Hepatocyte (in vitro differentiated cells): ENCODE results near the gene KIAA1671. TPM values are rescaled to one million over a fixed set of nuclear protein-coding genes. Genes with fewer than 3 reads are reported as not detected.

Source experiments
- DNase-seq: peaks from one replicate; pipeline ENCODE4 v3.0.0-alpha.2; 2016; ENCODE audit warnings: low spot score
- H2AFZ ChIP-seq: fragments of 200-600 bp; sonication (generic); 2 replicates; pipeline ENCODE4 v1.6.0; 2016; ENCODE audit warnings: antibody characterized with exemption, mild to moderate bottlenecking
- H3K27ac ChIP-seq: fragments of 200-600 bp; sonication (generic); 2 replicates; pipeline ENCODE4 v1.5.1; 2016; ENCODE audit warnings: mild to moderate bottlenecking
- H3K27me3 ChIP-seq: fragments of 200-600 bp; sonication (generic); 2 replicates; pipeline ENCODE4 v1.6.1; 2016
- H3K36me3 ChIP-seq: fragments of 200-600 bp; sonication (generic); replicated peaks from 2 replicates; pipeline ENCODE4 v1.5.1; 2016; ENCODE audit warnings: low read depth; ENCODE audit not compliant: insufficient read depth
- H3K4me1 ChIP-seq: fragments of 200-600 bp; sonication (generic); 2 replicates; pipeline ENCODE4 v1.5.1; 2016; ENCODE audit warnings: mild to moderate bottlenecking, moderate library complexity; ENCODE audit not compliant: insufficient read depth
- H3K4me2 ChIP-seq: fragments of 200-600 bp; sonication (generic); 2 replicates; pipeline ENCODE4 v1.6.0; 2016
- H3K4me3 ChIP-seq: fragments of 200-600 bp; sonication (generic); 2 replicates; pipeline ENCODE4 v1.5.1; 2016; ENCODE audit warnings: mild to moderate bottlenecking
- H3K79me2 ChIP-seq: fragments of 200-600 bp; sonication (generic); 2 replicates; pipeline ENCODE4 v1.6.0; 2017; ENCODE audit warnings: mild to moderate bottlenecking
- H3K9me2 ChIP-seq: fragments of 200-600 bp; sonication (generic); replicated peaks from 2 replicates; pipeline ENCODE4 v1.6.0; 2017; ENCODE audit warnings: mild to moderate bottlenecking; ENCODE audit not compliant: insufficient read depth
- H3K9me3 ChIP-seq: fragments of 200-600 bp; sonication (generic); 2 replicates; pipeline ENCODE4 v1.5.1; 2016; ENCODE audit warnings: low read depth, mild to moderate bottlenecking
- H4K20me1 ChIP-seq: fragments of 200-600 bp; sonication (generic); 2 replicates; pipeline ENCODE4 v1.6.0; 2016; ENCODE audit warnings: mild to moderate bottlenecking; ENCODE audit not compliant: insufficient read depth, poor library complexity, severe bottlenecking
- CTCF ChIP-seq: fragments of 200-600 bp; sonication (generic); IDR thresholded peaks from 2 replicates; pipeline ENCODE4 v1.5.1; 2016; ENCODE audit warnings: antibody characterized with exemption, mild to moderate bottlenecking; ENCODE audit not compliant: poor library complexity
- EZH2 ChIP-seq: fragments of 200-600 bp; sonication (generic); IDR thresholded peaks from 2 replicates; pipeline ENCODE4 v1.6.1; 2016; ENCODE audit warnings: antibody characterized with exemption, mild to moderate bottlenecking, borderline replicate concordance
- EZH2phosphoT487 ChIP-seq: fragments of 200-600 bp; sonication (generic); IDR thresholded peaks from one replicate; pipeline ENCODE4 v1.6.1; 2018; ENCODE audit warnings: antibody characterized with exemption, mild to moderate bottlenecking, low read depth, moderate library complexity; ENCODE audit not compliant: unreplicated experiment, severe bottlenecking
- WGBS: methylation state at CpG from one replicate; pipeline ENCODE4 v1.1.6; 2016; ENCODE audit warnings: low lambda C conversion rate; ENCODE audit errors: missing lambda C conversion rate; 5-methylcytosine and 5-hydroxymethylcytosine counted together
- polyA plus RNA-seq: library from polyadenylated mRNA; unstranded; fragments of >200 nt; fragmentation: Nextera tagmentation; extraction: Ambion mirVana; gene quantifications from 2 replicates; pipeline ENCODE4 v1.2.1, GENCODE V29; 2016
- total RNA-seq: library from RNA; depleted of rRNA; stranded (reverse); fragments of >200 nt; gene quantifications from 2 replicates; pipeline ENCODE4 v1.2.3, GENCODE V29; 2014

The KIAA1671 gene
- total and polyA plus RNA-seq, 2 experiments from 2014 or later = 8.1 to 26.5 TPM

- no peaks in the 10 kb centered on the region for H3K36me3 ChIP-seq
- peaks cover 9% of the 10 kb centered on the region for H3K4me1 ChIP-seq
- no peaks in the 10 kb centered on the region for H3K9me3 ChIP-seq
- H2AFZ ChIP-seq = no peak overlapping the region
- H3K79me2 ChIP-seq = peaks cover 21% of the 10 kb centered on the region
- H3K9me2 ChIP-seq = no peaks in the 10 kb centered on the region
- no peaks in the 10 kb centered on the region for H3K27me3 ChIP-seq
- WGBS = 78% methylated on average over 4 of the region's 4 CpGs
- no peak for DNase-seq
- H3K4me2 ChIP-seq = no peak overlapping the region
- H4K20me1 ChIP-seq = peaks cover 2% of the 10 kb centered on the region
- TF ChIP-seq CTCF (no peak), EZH2 (no peak), EZH2phosphoT487 (no peak)
- no peak overlapping the region for H3K27ac ChIP-seq
- no peak overlapping the region for H3K4me3 ChIP-seq
These were observed 204.2 kb downstream of the KIAA1671 start for GRCh38 chr22:25156736-25157135.

- Histone ChIP-seq H3K36me3 (no peaks in the 10 kb centered on the region), H3K27ac (no peak overlapping the region), H3K9me2 (no peaks in the 10 kb centered on the region), H3K79me2 (peaks cover 17% of the 10 kb centered on the region), H3K9me3 (no peaks in the 10 kb centered on the region), H3K4me3 (no peak overlapping the region), H3K27me3 (no peaks in the 10 kb centered on the region), H2AFZ (no peak overlapping the region), H3K4me2 (no peak overlapping the region), H3K4me1 (peaks cover 8% of the 10 kb centered on the region), H4K20me1 (peaks cover 8% of the 10 kb centered on the region)
- WGBS = 70% methylated on average over 9 of the region's 10 CpGs
- no peak for DNase-seq
- TF ChIP-seq CTCF (no peak), EZH2phosphoT487 (no peak), EZH2 (no peak)
These were observed 206.5 kb downstream of the KIAA1671 start for GRCh38 chr22:25159028-25159427.

GRCh38 chr22:25160120-25160996 lies 207.8 kb downstream of the KIAA1671 start:
- no peaks in the 10 kb centered on the region for H3K9me2 ChIP-seq
- H3K4me3 ChIP-seq = no peak overlapping the region
- WGBS = 95% methylated on average over 11 of the region's 11 CpGs
- no peak overlapping the region for H2AFZ ChIP-seq
- H3K27ac ChIP-seq = no peak overlapping the region
- H3K36me3 ChIP-seq = no peaks in the 10 kb centered on the region
- no peak overlapping the region for H3K4me2 ChIP-seq
- H3K27me3 ChIP-seq = no peaks in the 10 kb centered on the region
- H4K20me1 ChIP-seq = peaks cover 8% of the 10 kb centered on the region
- no peak for TF ChIP-seq CTCF
- TF ChIP-seq EZH2 = no peak
- TF ChIP-seq EZH2phosphoT487 = no peak
- H3K79me2 ChIP-seq = peaks cover 9% of the 10 kb centered on the region
- DNase-seq = no peak
- H3K9me3 ChIP-seq = no peaks in the 10 kb centered on the region
- no peaks in the 10 kb centered on the region for H3K4me1 ChIP-seq
